MM.1S (cell line): ENCODE measurements around the gene IRS2.

Experiments
- EZH2 ChIP-seq: fragments of 300-600 bp; sonication (generic); optimal IDR thresholded peaks from 2 replicates; pipeline ENCODE3; 2017; ENCODE audit warnings: low read depth, mild to moderate bottlenecking, antibody characterized with exemption, low read length, mixed read lengths
- TF ChIP-seq, protein P1 (sequence below): fragments of 300-600 bp; sonication (generic); IDR thresholded peaks from 2 replicates; pipeline ENCODE4 v1.5.1; 2016; ENCODE audit warnings: antibody characterized with exemption, low read length, mixed read lengths

- TF ChIP-seq, protein P1, sequence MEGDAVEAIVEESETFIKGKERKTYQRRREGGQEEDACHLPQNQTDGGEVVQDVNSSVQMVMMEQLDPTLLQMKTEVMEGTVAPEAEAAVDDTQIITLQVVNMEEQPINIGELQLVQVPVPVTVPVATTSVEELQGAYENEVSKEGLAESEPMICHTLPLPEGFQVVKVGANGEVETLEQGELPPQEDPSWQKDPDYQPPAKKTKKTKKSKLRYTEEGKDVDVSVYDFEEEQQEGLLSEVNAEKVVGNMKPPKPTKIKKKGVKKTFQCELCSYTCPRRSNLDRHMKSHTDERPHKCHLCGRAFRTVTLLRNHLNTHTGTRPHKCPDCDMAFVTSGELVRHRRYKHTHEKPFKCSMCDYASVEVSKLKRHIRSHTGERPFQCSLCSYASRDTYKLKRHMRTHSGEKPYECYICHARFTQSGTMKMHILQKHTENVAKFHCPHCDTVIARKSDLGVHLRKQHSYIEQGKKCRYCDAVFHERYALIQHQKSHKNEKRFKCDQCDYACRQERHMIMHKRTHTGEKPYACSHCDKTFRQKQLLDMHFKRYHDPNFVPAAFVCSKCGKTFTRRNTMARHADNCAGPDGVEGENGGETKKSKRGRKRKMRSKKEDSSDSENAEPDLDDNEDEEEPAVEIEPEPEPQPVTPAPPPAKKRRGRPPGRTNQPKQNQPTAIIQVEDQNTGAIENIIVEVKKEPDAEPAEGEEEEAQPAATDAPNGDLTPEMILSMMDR = no peak
- no peak for TF ChIP-seq EZH2
These were observed 7.3 kb downstream of the IRS2 start for GRCh38 chr13:109779074-109779473.
